Activated CD4-positive, alpha-beta T cell treated with anti-CD3 and anti-CD28 coated beads, Interleukin-2, amount 50 U/mL, for 16 hours (primary cell): Measurements from ENCODE around the gene PARD3.
"Not testable (repeated sequence)": the region's sequence is repeated elsewhere in the genome, so short reads cannot be mapped to it uniquely, and the experiment has no call there.

Experiments
- DNase-seq: peaks from one replicate; pipeline ENCODE4 v3.0.0-alpha.2; 2020

PARD3 gene

GRCh38 chr10:34707656-34708055 lies 107.4 kb downstream of the PARD3 start:
- no peak for DNase-seq

- DNase-seq: not testable (repeated sequence)
Observed at GRCh38 chr10:34706992-34707391, 108.1 kb downstream of the PARD3 start.

- DNase-seq: no peak
Observed at GRCh38 chr10:34706147-34706546, 108.9 kb downstream of the PARD3 start.

GRCh38 chr10:34705563-34705962 lies 109.5 kb downstream of the PARD3 start:
- no peak for DNase-seq

- no peak for DNase-seq
Observed at GRCh38 chr10:34704526-34705184, 110.4 kb downstream of the PARD3 start.

- no peak for DNase-seq
Observed at GRCh38 chr10:34702982-34703381, 112.1 kb downstream of the PARD3 start.

- DNase-seq: no peak
Observed at GRCh38 chr10:34702093-34702937, 112.8 kb downstream of the PARD3 start.

- no peak for DNase-seq
Observed at GRCh38 chr10:34701194-34701593, 113.9 kb downstream of the PARD3 start.

GRCh38 chr10:34700752-34701151 lies 114.3 kb downstream of the PARD3 start:
- not testable (repeated sequence) for DNase-seq

GRCh38 chr10:34699904-34700517 lies 115.1 kb downstream of the PARD3 start:
- no peak for DNase-seq

- no peak for DNase-seq
Observed at GRCh38 chr10:34698979-34699378, 116.1 kb downstream of the PARD3 start.

- no peak for DNase-seq
Observed at GRCh38 chr10:34698248-34698831, 116.8 kb downstream of the PARD3 start.

GRCh38 chr10:34697351-34698247 lies 117.5 kb downstream of the PARD3 start:
- DNase-seq: no peak

GRCh38 chr10:34696423-34696822 lies 118.7 kb downstream of the PARD3 start:
- peak; percentile 59 for DNase-seq

- no peak for DNase-seq
Observed at GRCh38 chr10:34690383-34691049, 124.6 kb downstream of the PARD3 start.

GRCh38 chr10:34689053-34689452 lies 126.0 kb downstream of the PARD3 start:
- DNase-seq: no peak

GRCh38 chr10:34687434-34688210 lies 127.5 kb downstream of the PARD3 start:
- no peak for DNase-seq

- no peak for DNase-seq
Observed at GRCh38 chr10:34682580-34682979, 132.5 kb downstream of the PARD3 start.

- no peak for DNase-seq
Observed at GRCh38 chr10:34681933-34682332, 133.2 kb downstream of the PARD3 start.

- DNase-seq: no peak
Observed at GRCh38 chr10:34679177-34679576, 135.9 kb downstream of the PARD3 start.

GRCh38 chr10:34677591-34677990 lies 137.5 kb downstream of the PARD3 start:
- DNase-seq: no peak
